Calu3 (cell line): ENCODE measurements around the gene PPP2R5B. TPM values are rescaled to one million over a fixed set of nuclear protein-coding genes. Genes with fewer than 3 reads are reported as not detected.

Experiments used
- BruUV-seq: library from RNA; stranded (reverse); fragments of 400-500 nt; replicated peaks from 2 replicates; lab custom pipeline; 2021; lab: Mats Ljungman, UMichigan
- CTCF ChIA-PET: fragments of 300-600 bp; sonication (Branson Sonifier 250); formaldehyde crosslinking; loops from one replicate; lab custom pipeline; 2022; ENCODE audit warnings: antibody characterized with exemption; lab: Charles Lee
- DNase-seq: peaks from one replicate; pipeline ENCODE4 v3.0.0; 2022
- H3K27ac Mint-ChIP-seq: one replicate; pipeline ENCODE4 v1.8.0; 2022; ENCODE audit warnings: mixed read lengths; ENCODE audit not compliant: unreplicated experiment
- H3K27me3 Mint-ChIP-seq: one replicate; pipeline ENCODE4 v1.8.0; 2022; ENCODE audit warnings: mixed read lengths; ENCODE audit not compliant: unreplicated experiment
- H3K36me3 Mint-ChIP-seq: one replicate; pipeline ENCODE4 v1.8.0; 2022; ENCODE audit warnings: mild to moderate bottlenecking, moderate library complexity, mixed read lengths; ENCODE audit not compliant: insufficient read depth, unreplicated experiment
- H3K4me1 Mint-ChIP-seq: one replicate; pipeline ENCODE4 v1.8.0; 2022; ENCODE audit warnings: mild to moderate bottlenecking, low read depth, mixed read lengths; ENCODE audit not compliant: unreplicated experiment
- H3K4me3 Mint-ChIP-seq: one replicate; pipeline ENCODE4 v1.8.0; 2022; ENCODE audit warnings: mild to moderate bottlenecking, low read depth, moderate library complexity, mixed read lengths; ENCODE audit not compliant: unreplicated experiment
- H3K9me3 Mint-ChIP-seq: one replicate; pipeline ENCODE4 v1.8.0; 2022; ENCODE audit warnings: low read depth, mixed read lengths; ENCODE audit not compliant: unreplicated experiment
- intact Hi-C: fragments of 100-400 bp; cut with micrococcal nuclease; formaldehyde crosslinking; loops from one replicate; pipeline ENCODE4 v1.10.0; 2022; ENCODE audit not compliant: unreplicated experiment
- total RNA-seq: library from RNA; stranded (reverse); gene quantifications from 2 replicates; pipeline ENCODE4 v1.2.3, GENCODE V29; 2022
- TF ChIP-seq, protein P1 (sequence below): fragments of 200-600 bp; IDR thresholded peaks from one replicate; pipeline ENCODE4 v1.8.0; 2022; ENCODE audit warnings: antibody characterized with exemption; ENCODE audit not compliant: unreplicated experiment

The PPP2R5B gene
- total RNA-seq, 1 experiment from 2014 or later = 12.2 TPM

DNA sequence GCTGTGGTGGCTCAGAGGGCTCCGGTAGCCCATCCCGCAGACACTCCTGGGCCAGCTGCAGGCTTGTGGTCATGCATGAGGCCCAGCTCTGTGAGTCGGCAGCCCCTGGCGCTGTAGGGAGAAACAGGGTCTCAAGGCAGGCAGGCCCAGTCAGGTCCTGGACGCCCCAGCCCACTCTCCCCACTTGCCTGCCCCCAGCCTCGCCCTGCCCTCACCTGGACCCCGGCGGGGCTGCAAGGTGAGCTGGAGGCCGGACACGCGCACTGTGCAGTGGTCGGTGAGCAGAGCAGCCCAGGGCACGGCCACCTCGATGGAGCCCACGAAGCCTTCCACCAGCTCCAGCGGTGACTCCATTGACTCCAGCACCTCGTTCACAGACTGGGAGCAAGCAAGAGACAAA, 10.4 kb upstream of the PPP2R5B start:
- H3K27ac Mint-ChIP-seq = no peak overlapping the region
- H3K27me3 Mint-ChIP-seq = no peaks in the 10 kb centered on the region
- DNase-seq = no peak
- CTCF ChIA-PET = no interaction called here
- intact Hi-C loops = no loop called here
- no TSS peak for BruUV-seq
- H3K4me3 Mint-ChIP-seq = no peak overlapping the region
- H3K9me3 Mint-ChIP-seq = no peaks in the 10 kb centered on the region
- H3K4me1 Mint-ChIP-seq = no peaks in the 10 kb centered on the region
- peaks cover 67% of the 10 kb centered on the region for H3K36me3 Mint-ChIP-seq
- TF ChIP-seq, protein P1, sequence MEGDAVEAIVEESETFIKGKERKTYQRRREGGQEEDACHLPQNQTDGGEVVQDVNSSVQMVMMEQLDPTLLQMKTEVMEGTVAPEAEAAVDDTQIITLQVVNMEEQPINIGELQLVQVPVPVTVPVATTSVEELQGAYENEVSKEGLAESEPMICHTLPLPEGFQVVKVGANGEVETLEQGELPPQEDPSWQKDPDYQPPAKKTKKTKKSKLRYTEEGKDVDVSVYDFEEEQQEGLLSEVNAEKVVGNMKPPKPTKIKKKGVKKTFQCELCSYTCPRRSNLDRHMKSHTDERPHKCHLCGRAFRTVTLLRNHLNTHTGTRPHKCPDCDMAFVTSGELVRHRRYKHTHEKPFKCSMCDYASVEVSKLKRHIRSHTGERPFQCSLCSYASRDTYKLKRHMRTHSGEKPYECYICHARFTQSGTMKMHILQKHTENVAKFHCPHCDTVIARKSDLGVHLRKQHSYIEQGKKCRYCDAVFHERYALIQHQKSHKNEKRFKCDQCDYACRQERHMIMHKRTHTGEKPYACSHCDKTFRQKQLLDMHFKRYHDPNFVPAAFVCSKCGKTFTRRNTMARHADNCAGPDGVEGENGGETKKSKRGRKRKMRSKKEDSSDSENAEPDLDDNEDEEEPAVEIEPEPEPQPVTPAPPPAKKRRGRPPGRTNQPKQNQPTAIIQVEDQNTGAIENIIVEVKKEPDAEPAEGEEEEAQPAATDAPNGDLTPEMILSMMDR = no peak

DNA sequence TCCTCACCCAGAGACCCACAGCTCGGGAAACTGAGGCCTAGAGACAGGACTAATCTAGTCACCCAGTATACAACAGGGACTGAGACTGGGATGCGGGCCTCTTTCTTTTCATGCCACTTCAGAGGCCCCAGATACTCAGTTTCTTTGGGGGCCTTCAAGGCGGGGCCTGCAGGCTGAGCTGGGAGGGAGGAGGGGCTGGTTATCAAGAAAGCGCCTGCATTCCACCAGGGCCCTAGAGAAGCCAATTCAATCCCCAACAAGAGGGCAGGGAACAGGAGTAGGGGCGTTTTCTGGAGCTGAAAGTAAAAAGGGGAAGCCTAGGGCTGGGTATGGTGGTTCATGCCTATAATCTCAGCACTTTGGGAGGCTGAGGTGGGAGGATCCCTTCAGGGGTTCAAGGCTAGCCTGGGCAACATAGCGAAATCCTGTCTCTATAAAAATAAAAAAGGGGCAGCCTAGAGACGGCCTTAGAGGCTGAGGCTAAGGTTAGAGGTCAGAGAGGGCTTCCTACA, 9.1 kb upstream of the PPP2R5B start:
- intact Hi-C loops = loop anchor here (5.0 kb wide), 1 partner anchor 82 kb away; the partner anchor contains the start of gene BATF2
- TF ChIP-seq, protein P1 = no peak
- peak overlapping the region; percentile 85 for H3K27ac Mint-ChIP-seq
- CTCF ChIA-PET = interaction anchor here (0.7 to 2.0 kb wide), 2 partner anchors 67 to 99 kb away, joined by 3 to 7 read pairs; partner anchors contain the start of gene ARL2
- H3K4me3 Mint-ChIP-seq = peak overlapping the region; percentile 90
- DNase-seq = no peak
- no peaks in the 10 kb centered on the region for H3K4me1 Mint-ChIP-seq
- H3K36me3 Mint-ChIP-seq = peaks cover 55% of the 10 kb centered on the region
- no peaks in the 10 kb centered on the region for H3K9me3 Mint-ChIP-seq
- no TSS peak for BruUV-seq
- H3K27me3 Mint-ChIP-seq = no peaks in the 10 kb centered on the region

GRCh38 chr11:64916040-64916774, 8.3 kb upstream of the PPP2R5B start:
- peak; percentile 33 for DNase-seq
- BruUV-seq = no TSS peak
- Mint-ChIP-seq H3K4me3 (peak overlapping the region; percentile 90), H3K9me3 (no peaks in the 10 kb centered on the region), H3K27ac (peak overlapping the region; percentile 85), H3K4me1 (no peaks in the 10 kb centered on the region), H3K27me3 (no peaks in the 10 kb centered on the region), H3K36me3 (peaks cover 49% of the 10 kb centered on the region)
- intact Hi-C loops = loop anchor here (5.0 kb wide), 1 partner anchor 81 kb away; the partner anchor contains the start of gene BATF2
- TF ChIP-seq, protein P1 = no peak
- CTCF ChIA-PET = interaction anchor here (0.7 to 2.0 kb wide), 2 partner anchors 68 to 98 kb away, joined by 3 to 7 read pairs; partner anchors contain the start of gene ARL2

DNA sequence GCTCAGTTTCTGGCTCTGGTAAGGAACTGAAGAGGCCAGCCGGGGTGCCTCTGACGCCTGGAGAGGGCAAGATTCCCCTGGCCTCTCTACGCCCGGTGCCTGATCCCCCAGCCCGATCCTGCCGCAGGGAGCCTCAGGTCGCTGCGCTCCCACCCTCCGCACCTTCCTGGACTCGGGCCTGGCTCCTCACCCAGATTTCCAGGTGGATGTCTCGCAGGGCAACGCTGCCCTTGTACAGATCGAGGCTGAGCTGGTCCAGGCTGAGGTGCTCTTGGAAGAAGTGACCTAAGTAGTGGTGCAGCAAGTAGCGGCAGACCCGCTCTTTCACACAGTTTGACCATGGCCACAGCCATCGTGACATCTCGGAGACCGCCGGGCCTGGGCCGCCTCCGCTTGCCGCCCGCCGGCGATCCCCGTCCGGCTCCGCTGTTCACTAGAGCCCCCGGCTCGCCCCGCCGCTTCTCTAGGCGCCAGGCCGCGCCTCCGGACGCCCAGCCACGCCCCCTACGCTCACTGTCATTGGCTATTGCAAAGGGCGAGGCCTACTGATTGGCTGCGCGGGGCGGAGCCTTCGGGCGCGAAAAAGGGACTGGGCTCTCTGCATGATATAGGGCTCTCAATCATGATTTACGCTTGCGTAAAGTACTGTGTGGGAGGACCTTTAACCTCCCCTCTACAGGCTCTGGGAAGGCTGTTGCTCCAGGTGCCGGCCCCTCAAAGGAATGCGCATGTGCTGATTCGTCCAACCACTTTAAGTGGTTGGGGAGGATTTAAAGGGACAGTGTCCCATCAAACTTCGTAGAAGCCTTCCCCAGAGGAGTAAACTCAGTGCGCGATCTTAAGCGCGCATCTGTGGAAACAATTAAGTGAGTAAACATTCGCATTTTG, 7.5 kb upstream of the PPP2R5B start, which contains the start of gene ATG2A:
TSS of gene ATG2A (minus strand) at position 435 of the 888 bp plus-strand sequence. CDS start at position 361, 74 bp downstream.
- Mint-ChIP-seq H3K27me3 (no peaks in the 10 kb centered on the region), H3K36me3 (peaks cover 41% of the 10 kb centered on the region), H3K4me3 (peak within 1 kb of the TSS; percentile 90), H3K9me3 (no peaks in the 10 kb centered on the region), H3K27ac (peak within 1 kb of the TSS; percentile 85), H3K4me1 (no peaks in the 10 kb centered on the region)
- TF ChIP-seq, protein P1 = no peak
- intact Hi-C loops = loop anchor here (5.0 kb wide), 1 partner anchor 80 kb away; the partner anchor contains the start of gene BATF2
- BruUV-seq = no TSS peak
- peak; percentile 98 for DNase-seq
- CTCF ChIA-PET = interaction anchor here (1.1 to 2.0 kb wide), 4 partner anchors 29 to 98 kb away, joined by 3 to 7 read pairs (median 4); partner anchors contain the start of gene ARL2
